Mucosa of rectum (tissue), 2 donors: ENCODE data around the gene BRMS1L.
"Not testable (repeated sequence)": the region's sequence is repeated elsewhere in the genome, so short reads cannot be mapped to it uniquely, and the experiment has no call there.

Experiments
- H3K27ac ChIP-seq, 2 donors: one replicate each; pipeline ENCODE4 v1.7.0; 2013; ENCODE audit warnings: inconsistent platforms in 2 of 2, low read depth in 2 of 2, low read length in 2 of 2
- H3K27me3 ChIP-seq, 2 donors: one replicate each; pipeline ENCODE4 v1.7.0; 2013; ENCODE audit warnings: low read length in 2 of 2; ENCODE audit not compliant: control insufficient read depth in 2 of 2, insufficient read depth in 2 of 2
- H3K36me3 ChIP-seq, 2 donors: one replicate each; pipeline ENCODE4 v1.7.0; 2013; ENCODE audit warnings: low read length in 2 of 2; ENCODE audit not compliant: control insufficient read depth in 2 of 2, insufficient read depth in 2 of 2
- H3K4me1 ChIP-seq, 2 donors: one replicate each; pipeline ENCODE4 v1.7.0; 2013; ENCODE audit warnings: low read length in 2 of 2, mild to moderate bottlenecking in 1 of 2; ENCODE audit not compliant: control insufficient read depth in 2 of 2, insufficient read depth in 2 of 2
- H3K4me3 ChIP-seq, 2 donors: one replicate each; pipeline ENCODE4 v1.7.0; 2013; ENCODE audit warnings: low read length in 2 of 2
- H3K9ac ChIP-seq, 2 donors: one replicate each; pipeline ENCODE4 v1.7.0; 2013; ENCODE audit warnings: low read length in 2 of 2, low read depth in 1 of 2, mild to moderate bottlenecking in 1 of 2
- H3K9me3 ChIP-seq, 2 donors: one replicate each; pipeline ENCODE4 v1.7.0; 2013; ENCODE audit warnings: low read length in 2 of 2; ENCODE audit not compliant: control insufficient read depth in 2 of 2
- donor health status: healthy.
- donor health status: Normal muscosa, but diverticular disease.

BRMS1L gene

DNA sequence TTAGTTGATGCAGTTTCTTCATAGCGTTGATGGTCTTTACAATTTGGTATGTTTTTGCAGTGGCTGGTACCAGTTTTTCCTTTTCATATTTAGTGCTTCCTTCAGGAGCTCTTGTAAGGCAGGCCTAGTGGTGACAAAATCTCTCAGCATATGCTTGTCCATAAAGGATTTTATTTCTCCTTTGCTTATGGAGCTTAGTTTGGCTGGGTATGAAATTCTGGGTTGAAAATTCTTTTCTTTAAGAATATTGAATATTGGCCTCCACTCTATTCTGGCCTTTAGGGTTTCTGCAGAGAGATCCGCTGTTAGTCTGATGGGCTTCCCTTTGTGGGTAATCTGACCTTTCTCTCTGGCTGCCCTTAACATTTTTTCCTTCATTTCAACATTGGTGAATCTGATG lies 16.1 kb downstream of the BRMS1L start:
- H3K4me3 ChIP-seq, H3K36me3 ChIP-seq, H3K9me3 ChIP-seq: not testable (repeated sequence)

DNA sequence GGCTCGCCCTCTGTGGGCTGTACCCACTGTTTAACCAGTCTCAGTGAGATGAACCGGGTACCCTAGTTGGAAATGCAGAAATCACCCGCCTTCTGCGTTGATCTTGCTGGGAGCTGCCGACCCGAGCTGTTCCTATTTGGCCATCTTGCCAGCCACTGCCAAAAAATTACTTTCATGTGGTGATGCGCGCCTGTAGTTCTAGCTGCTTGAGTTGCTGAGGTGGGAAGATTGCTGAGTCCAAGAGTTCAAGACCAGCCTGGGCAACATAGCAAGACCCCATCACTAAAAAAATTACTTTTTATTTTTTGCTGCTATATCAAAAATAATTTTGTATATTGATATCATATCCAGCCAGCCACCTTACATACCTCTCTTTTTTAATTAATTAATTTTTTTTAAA lies 18.4 kb downstream of the BRMS1L start:
- Histone ChIP-seq H3K27me3 (no peaks in the 10 kb centered on the region), H3K4me3 (no peak overlapping the region), H3K36me3 (peaks cover 0 to 8% of the 10 kb centered on the region in 2 donors), H3K9ac (no peak overlapping the region), H3K4me1 (no peaks in the 10 kb centered on the region), H3K27ac (no peak overlapping the region), H3K9me3 (no peaks in the 10 kb centered on the region)

More for the DNA sequence above, 16.1 kb downstream of the BRMS1L start:
- not testable (repeated sequence) for H3K27ac ChIP-seq, H3K4me1 ChIP-seq, H3K27me3 ChIP-seq, H3K9ac ChIP-seq

DNA sequence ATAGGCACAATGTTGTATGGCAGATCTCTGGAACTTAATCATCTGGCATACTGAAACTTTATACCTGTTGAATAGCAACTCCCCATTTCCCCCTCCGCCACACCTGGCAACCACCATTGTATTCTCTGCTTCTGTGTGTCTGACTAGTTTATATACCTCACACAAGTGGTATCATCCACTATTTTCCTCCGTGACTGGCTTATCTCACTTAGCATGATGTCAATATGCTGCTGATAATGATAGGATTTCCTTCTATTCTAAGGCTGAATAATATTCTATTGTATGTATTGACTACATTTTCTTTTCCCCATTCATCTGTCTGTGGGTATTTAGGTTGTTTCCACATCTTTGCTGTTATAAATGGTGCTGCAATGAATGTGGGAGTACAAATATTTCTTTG lies 21.5 kb downstream of the BRMS1L start:
- Histone ChIP-seq H3K27ac (no peak overlapping the region), H3K36me3 (peaks cover 0 to 7% of the 10 kb centered on the region in 2 donors), H3K27me3 (no peaks in the 10 kb centered on the region), H3K9ac (no peak overlapping the region), H3K9me3 (no peaks in the 10 kb centered on the region), H3K4me1 (no peaks in the 10 kb centered on the region), H3K4me3 (no peak overlapping the region)

DNA sequence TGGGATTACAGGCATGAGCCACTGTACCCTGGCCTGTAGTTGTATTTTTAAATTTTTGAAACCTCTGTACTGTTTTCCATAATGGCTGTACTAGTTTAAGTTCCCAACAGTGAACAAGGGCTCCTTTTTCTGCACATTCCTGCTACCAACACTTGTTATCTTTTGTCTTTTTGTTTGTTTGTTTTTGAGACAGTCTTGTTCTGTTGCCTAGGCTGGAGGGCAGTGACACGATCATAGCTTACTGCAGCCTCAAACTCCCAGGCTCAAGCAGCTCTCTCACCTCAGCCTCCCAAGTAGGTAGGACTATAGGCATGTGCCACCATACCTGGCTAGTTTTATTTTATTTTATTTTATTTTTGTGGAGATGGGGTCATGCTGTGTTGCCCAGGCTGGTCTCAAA lies 23.0 kb downstream of the BRMS1L start:
- Histone ChIP-seq H3K9me3 (no peaks in the 10 kb centered on the region), H3K4me3 (no peak overlapping the region), H3K27ac (no peak overlapping the region), H3K27me3 (no peaks in the 10 kb centered on the region), H3K36me3 (peaks cover 0 to 4% of the 10 kb centered on the region in 2 donors), H3K4me1 (no peaks in the 10 kb centered on the region), H3K9ac (no peak overlapping the region)

DNA sequence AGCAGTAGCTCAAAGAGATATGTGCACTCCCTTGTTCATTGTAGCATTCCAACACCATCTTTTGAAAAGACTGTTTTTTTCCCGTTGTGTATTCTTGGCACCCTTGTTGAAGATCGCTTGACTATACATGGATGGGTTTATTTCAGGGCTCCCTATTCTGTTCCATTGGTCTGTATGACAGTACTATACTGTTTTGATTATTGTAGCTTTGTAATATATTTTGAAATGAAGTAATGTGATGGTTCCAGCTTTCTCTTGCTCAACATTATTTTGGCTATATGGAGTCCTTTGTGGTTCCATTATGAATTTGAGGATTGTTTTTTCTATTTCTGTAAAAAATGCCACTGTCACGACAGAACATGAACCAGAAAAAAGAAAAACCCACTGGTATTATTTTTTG lies 25.7 kb downstream of the BRMS1L start:
- Histone ChIP-seq H3K9ac (no peak overlapping the region), H3K36me3 (no peaks in the 10 kb centered on the region), H3K4me3 (no peak overlapping the region), H3K4me1 (no peaks in the 10 kb centered on the region), H3K9me3 (no peaks in the 10 kb centered on the region), H3K27ac (no peak overlapping the region), H3K27me3 (no peaks in the 10 kb centered on the region)

DNA sequence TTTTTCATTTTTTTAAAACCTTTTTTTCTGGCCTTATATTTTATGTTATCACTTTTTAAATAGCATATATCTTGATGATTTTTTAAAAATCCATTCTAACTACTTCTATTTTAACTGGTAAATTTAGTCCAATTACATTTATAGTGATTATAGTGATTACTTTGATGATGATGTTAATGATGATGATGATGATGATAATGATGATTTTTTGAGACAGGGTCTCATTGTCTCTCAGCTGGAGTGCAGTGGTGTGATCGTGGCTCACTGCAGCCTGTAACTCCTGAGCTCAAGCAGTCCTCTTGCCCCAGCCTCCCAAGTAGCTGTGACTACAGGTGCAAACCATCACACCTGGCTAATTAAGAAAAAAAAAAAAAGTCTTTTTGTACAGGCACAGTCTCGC lies 27.1 kb downstream of the BRMS1L start:
- Histone ChIP-seq H3K4me1 (no peaks in the 10 kb centered on the region), H3K27ac (no peak overlapping the region), H3K27me3 (no peaks in the 10 kb centered on the region), H3K9me3 (no peaks in the 10 kb centered on the region), H3K4me3 (no peak overlapping the region), H3K9ac (no peak overlapping the region), H3K36me3 (no peaks in the 10 kb centered on the region)

DNA sequence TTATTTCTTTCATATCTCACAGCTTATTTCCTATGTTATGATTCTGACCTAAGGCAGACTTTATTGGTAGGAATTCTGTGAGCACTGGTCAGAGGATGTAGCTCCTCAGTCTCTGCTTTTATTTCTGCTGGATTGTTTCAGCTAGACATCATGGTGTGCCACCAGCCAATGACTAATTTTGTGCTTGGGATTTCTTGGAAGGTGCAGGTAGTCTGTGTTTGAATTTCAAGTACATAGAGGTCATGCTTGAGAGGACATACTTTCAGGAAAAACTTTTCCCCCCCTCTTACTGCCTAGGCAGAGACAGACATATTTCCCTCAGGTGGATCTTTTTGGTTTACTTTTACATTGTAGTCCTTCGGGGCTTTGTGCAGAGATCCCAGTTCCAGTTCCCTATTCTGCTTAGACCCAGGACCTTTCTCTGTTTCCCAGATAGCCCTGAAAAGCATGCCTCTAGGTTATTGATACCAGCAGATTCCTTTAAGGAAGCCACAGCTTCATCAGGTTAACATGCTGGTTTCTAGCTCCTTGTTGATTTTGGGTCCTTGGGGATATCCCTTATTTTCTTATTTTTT lies 28.6 kb downstream of the BRMS1L start:
- Histone ChIP-seq H3K27me3 (no peaks in the 10 kb centered on the region), H3K27ac (no peak overlapping the region), H3K9ac (no peak overlapping the region), H3K36me3 (peaks cover 0 to 2% of the 10 kb centered on the region in 2 donors), H3K4me3 (no peak overlapping the region), H3K9me3 (no peaks in the 10 kb centered on the region), H3K4me1 (no peaks in the 10 kb centered on the region)

DNA sequence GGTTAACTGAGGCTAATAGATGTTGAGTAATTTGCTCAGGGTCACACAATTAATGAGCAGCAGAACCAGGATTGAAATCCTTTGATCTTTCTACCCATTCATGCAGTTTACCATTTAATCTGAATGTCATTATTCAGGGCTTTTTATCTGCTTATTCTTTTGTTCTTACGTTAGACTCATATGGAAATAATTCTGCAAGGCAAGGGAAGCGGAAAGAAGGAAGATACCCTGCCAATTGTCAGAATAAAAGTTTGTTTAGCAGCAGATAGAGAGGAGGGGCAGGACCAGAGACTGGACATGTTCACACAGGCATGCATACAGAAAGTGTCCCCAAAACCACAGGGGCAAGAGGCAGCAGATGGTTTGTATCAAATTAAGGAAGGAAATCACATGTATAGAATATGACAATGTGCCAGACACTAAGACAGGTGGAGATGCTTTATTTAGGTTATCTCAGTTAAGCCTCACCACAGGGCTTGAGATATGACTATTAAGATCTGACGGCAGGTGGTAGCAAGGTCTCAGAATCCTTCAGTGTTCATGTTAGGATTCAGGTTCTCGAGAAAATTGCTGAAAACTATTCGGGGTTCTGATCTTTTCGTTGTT lies 29.8 kb downstream of the BRMS1L start:
- no peak overlapping the region for H3K27ac ChIP-seq
- H3K27me3 ChIP-seq: no peaks in the 10 kb centered on the region
- peaks cover 0 to 2% of the 10 kb centered on the region in 2 donors for H3K36me3 ChIP-seq
- H3K4me3 ChIP-seq: no peak overlapping the region
- no peak overlapping the region for H3K9ac ChIP-seq
- H3K4me1 ChIP-seq: no peaks in the 10 kb centered on the region
- H3K9me3 ChIP-seq: no peaks in the 10 kb centered on the region

DNA sequence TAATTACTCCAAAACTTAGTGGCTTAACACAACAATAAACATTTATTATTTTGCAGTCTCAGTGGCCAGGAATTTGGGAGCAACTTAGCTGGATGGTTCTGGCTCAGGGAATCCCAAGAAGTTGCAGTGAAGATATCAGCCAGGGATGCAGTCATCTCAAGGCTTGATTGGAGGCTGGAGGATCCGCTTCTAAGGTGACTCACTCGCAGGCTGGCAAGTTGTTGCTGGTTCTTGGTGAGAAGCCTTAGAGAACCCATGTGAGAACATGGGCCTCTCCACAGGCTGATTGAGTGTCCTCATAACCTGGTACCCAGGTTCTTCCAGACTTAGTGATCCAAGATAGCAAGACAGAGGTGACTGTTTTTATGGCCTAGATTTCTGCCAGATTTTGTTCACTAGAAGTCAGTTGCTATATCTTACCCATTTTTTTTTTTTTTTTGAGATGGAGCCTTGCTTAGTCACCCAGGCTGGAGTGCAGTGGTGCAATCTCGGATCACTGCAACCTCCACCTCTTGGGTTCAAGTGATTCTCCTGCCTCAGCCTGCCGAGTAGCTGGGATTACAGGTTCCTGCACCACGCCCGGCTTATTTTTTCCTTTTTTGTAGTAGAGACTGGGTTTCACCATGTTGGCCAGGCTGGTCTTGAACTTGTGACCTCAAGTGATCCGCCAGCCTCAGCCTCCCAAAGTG lies 32.5 kb downstream of the BRMS1L start:
- no peak overlapping the region for H3K4me3 ChIP-seq
- H3K27ac ChIP-seq: no peak overlapping the region
- H3K9me3 ChIP-seq: no peaks in the 10 kb centered on the region
- no peaks in the 10 kb centered on the region for H3K4me1 ChIP-seq
- H3K27me3 ChIP-seq: no peaks in the 10 kb centered on the region
- H3K36me3 ChIP-seq: peaks cover 9 to 10% of the 10 kb centered on the region in 2 donors
- H3K9ac ChIP-seq: no peak overlapping the region

DNA sequence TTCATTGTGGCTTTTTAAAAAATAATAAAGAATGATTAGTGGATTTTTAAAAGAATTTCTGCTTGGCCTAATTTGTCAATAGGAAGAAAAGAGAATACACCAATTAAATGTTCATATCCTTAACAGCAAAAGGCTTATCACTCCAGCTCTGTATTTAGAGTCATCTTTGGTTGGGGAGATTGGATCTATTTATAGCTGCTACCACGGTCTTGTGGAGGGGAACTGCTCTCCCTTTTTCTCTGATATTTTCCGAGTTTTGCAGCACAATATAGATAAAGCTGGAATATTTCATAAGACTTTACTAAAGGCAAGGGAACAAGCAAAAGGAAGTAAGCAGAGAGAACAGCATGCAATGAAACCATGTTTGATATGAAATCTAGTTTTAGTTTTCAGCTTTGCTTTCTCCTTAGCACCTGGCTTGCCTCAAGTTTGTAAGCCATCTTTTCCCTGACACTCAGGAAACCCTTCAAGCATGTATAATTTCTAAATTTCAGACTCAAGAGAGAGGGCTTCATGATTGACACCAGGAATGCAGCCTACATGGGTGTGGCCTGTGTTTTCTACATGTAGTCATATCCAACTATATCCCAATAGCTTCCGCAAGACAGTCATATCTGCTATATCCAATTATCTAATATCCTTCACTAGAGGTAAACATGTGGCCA lies 35.2 kb downstream of the BRMS1L start:
- no peak overlapping the region for H3K4me3 ChIP-seq
- H3K27ac ChIP-seq: no peak overlapping the region
- peaks cover 16 to 20% of the 10 kb centered on the region in 2 donors for H3K36me3 ChIP-seq
- no peaks in the 10 kb centered on the region for H3K27me3 ChIP-seq
- no peaks in the 10 kb centered on the region for H3K9me3 ChIP-seq
- H3K4me1 ChIP-seq: no peaks in the 10 kb centered on the region
- no peak overlapping the region for H3K9ac ChIP-seq
